ENCODE measurements around the gene LEF1.

LEF1 gene

GRCh38 chr4:108174856-108175255 lies 6.1 kb upstream of the LEF1 start:
- no peak for DNase-seq

DNA sequence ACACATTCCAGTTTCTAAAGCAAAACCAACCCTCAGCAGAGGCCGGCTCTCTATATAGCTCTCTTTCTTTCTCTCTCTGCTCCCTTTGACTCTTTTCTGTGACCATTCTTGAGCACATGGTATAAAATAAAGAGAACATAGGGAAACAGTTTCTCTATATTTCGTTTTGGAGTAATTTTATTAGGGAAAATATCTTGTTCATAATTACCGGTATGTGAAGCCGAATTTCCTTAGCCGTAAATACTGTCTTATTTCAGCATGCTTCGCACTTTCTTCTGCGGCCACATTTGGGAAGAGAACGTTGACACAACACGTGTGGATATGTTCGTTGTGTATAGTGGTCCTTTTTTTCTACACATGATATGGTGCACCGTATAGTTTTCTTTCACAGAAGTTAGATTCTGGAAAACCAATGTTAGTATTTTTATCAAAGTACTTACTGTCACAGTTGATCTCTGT lies 4.9 kb upstream of the LEF1 start:
- no peak for DNase-seq

DNA sequence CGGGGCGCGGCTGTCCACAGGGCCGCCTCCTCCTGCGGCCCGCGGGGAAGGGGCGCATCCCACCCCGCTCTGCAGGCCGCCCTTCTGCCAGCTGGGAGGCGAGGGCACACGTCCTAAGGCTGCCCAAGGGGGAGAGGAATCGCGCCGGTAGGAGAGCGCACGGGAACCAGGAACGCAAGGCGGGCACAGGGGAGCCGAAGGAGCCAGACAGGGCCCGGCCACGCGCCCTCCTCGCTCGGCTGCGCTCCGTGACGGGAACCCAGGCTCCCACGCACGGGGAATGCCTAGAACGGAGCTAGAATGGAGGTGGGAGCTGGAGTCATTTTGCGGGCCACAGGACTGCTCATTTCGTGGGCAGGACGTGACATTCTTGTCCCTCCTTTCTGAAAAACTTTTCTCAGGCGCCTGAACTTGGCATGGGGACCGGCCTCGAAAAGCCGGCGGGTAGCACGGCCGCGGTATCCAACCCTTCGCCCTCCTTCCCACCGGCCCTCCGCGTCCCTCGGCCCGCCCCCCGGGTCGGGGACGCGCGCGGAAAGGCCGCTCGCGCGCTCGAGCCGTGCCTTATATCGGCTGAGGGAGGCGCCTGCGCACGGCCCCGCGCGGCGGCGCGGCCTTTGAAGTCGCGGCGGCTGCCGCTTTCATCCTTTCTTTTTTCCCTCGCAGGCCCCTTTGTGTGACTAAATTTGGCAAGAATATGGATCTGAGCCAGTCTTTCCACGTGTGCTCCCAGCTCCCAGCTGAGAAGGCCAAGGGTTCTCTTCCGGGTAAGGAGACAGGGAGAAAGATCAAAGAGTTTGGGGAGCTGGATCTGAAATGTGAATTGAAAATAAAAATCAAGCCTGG lies 4.2 kb upstream of the LEF1 start:
- peak; percentile 50 for DNase-seq

- DNase-seq = peak; percentile 23
Measured at GRCh38 chr4:108172231-108172752, 3.6 kb upstream of the LEF1 start.

DNA sequence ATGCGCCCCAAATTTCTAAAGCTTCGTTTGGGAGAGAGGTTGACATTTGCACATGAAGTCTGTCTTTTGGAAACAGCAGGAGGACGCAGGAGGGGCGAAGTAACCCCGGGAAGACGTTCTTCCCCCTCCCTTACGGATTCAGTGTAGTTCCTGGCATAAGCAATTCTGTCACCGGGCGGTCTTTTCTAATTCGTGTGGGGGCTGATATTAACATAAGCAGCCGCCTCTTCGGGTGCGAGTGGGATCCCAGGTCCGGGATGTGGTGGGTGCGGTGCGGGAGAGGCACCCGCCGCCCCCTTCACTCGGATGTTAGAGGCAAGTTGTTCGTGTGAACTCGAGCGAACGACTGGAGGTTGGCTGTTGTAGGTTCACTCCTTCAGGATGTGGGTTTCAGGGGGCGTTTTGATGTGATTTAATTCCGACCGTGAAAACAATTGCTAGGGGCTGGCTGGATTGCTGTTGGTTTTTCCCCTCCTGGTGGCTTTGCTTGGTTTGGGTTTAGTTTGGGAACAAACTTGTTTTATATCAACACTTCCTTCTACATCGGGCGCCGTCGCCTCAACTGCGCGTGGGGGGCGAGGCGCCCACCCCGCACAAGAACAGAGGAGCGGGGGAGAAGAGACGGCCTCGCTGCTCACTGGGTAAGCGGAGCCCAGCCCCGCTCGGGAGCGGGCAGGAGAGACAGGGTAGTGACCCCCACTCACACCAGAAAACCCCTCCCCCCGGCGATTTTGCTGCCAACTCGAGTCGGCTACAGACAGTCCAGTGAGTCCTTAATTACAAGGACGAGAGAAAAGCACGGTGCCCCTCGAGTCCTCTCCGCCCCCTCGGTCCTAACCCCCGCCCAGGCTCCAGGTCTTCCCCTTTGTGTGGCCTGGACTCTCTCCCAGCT lies 2.9 kb upstream of the LEF1 start:
- no peak for DNase-seq

GRCh38 chr4:108170631-108171338 lies 2.1 kb upstream of the LEF1 start:
- DNase-seq = no peak

DNA sequence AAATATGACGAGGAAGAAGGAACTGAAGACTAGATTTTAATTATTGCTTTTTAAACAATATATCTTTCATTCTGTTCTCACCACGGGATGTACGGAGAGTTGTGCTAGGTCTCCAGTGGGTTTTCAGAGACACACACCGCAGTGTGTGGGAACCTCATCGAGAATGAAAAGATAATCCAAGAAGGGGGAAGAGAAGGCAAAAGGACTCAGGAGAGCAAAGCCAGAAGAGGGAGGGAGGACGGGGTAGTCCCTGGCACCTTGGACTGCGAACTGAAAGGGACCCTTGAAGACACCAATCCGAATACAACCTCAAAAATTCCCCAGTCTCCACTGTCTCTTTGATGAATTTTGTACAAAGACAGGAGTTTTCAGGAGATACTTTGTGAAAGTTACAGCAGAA lies 932 bp upstream of the LEF1 start:
- DNase-seq = no peak

DNA sequence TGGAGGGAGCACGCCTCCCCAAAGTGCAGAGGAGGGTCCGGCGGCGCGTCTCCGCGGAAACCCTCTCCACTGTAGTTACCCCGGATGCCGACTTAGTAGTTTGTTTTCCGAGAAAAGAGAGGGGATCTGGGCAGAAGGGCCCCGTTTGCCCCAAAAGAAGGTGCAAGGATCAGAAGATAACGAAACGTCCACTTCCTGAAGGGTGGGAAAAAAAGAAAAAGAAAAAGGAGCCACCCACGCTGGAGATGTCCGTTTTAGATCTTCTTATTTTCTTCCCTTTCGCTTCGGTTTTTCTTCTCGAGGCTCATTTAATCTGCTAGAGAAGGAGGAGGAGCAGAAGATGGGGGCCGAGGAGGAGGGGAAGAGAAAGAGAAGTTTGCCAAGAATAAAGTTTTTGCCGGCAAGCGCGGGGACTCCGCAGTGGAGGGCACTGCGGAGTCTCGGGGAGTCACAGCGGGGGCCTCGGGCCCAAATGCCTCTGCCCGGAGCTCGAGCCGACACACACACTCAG lies 517 bp downstream of the LEF1 start:
- peak; percentile 18 for DNase-seq

DNA sequence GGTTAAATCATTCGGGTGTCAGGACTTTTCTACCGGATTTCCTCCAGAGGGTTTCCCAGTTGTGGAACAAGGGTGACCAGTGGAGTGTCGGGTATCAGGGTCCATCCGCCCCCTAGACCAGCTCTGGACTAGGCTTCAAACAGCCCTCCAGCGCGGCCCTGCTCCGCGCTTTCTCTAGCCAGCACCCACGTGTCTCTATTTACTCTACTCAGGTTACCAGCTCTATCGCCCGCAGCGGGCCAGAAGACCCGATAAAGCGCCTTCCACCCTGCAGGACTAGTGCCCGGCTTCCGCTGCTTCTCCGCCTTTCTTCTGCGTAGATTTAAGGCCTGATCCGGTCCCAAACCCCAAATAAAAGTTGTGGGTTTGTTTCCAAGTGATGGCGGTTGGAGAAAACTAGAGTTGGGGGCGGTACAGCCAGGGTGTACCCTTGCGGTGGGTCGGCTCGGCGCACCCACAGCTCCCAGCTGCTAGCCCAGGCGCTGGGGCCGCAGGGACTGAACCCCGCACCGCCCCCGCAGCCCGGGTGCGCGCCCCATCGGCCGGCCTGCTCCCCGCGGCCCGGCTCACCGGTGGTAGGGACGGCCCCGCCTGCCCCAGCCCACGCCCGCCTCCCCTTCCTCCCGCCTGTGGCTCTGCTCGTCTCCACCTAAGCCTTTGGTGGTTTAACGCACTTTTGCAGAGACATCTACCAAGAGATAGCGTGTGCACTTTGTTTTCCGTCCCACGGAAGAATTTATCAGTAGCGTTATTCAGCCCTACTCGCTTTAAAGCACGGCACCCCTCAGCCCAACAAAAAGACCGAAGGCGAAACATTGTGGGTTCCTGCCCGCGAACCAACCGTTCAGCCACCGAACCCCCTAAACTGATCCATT lies 2.1 kb downstream of the LEF1 start:
- no peak for DNase-seq

DNA sequence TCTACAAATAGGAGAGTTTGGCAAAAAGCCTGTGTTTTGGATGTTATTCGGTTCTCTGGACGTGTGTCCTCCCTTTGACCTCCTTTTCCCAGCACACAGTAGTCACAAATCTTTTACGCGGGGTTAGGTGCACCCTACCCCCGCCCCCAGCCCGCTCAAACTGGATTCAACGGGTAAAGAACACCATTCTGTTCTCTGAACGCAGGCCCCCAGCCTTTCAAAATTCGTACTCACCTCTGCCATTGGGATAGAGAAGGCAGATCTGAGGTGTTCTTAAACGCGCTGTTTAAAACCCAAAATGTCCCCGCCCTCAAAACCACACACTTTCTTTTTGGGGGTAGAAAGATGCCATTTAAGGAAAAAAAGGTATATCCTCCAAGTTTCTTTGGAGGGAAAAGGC lies 2.7 kb downstream of the LEF1 start:
- DNase-seq = no peak

GRCh38 chr4:108165586-108165985 lies 3.1 kb downstream of the LEF1 start:
- no peak for DNase-seq

DNA sequence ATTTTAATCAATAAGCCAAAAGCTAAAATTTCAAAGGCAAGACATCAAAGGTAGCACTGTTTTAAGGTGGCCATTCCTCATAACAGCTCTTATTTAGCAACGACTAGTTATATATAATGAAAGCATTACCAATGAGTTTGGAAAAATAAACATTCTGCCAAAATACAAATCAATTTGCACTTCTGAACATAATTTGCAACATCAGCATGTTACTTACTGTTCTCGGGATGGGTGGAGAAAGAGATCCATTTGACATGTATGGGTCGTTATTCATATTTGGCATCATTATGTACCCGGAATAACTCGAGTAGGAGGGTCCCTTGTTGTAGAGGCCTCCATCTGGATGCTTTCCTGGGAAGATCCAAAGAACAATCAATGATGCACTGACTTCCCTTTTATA lies 5.4 kb downstream of the LEF1 start:
- DNase-seq = no peak

DNA sequence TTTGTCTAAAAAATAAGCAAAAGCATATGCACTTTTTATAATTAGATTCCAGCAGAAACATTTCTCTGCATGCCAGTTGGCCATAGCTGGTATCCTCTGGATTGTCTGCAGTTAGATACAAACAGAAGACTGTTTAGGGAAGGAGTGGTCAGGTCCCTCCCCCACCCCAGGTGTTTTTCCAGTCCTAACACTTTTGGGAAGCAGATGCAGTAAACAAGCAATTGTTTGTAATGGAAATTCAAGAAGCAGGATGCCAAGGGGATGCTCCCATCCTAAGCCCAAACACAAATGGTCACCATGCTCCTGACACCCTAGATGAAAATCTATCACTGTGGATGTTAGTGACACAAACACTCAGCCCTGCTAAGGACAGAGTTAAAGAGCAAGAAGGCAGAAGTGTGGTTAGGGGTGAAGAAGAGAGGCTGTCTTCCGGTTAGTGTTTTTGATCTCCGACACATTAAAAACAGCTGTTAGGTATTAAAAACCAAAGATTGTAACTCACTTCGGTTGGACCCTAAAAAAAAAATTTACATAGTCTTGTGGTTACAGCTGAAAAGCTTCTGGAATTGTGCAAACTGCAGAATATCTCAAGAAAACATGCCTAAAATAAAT lies 7.9 kb downstream of the LEF1 start:
- DNase-seq = no peak

DNA sequence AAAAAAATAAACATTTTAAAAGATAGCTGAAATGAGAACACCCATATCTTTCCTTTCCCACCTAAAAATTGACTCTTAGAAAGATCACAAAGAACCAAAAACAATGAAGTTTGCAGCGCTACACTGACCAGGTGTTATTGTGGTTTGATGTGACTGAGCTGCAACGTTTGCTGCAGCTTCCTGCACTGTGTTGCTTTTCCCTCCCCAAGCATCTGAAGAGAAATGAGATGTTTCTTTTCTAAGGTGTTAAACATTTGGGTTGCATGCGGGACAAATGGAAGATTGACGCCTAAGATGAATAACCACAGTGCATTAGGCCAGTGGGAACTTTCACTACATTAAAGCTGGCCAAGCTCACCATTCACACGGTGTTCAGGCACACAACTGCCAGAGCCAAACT lies 8.9 kb downstream of the LEF1 start:
- no peak for DNase-seq

- no peak for DNase-seq
Measured at GRCh38 chr4:108157655-108158054, 11.1 kb downstream of the LEF1 start.

GRCh38 chr4:108156391-108156790 lies 12.3 kb downstream of the LEF1 start:
- no peak for DNase-seq

- DNase-seq = peak; percentile 22
Measured at GRCh38 chr4:108155373-108155772, 13.4 kb downstream of the LEF1 start.

GRCh38 chr4:108152980-108153379 lies 15.8 kb downstream of the LEF1 start:
- no peak for DNase-seq

GRCh38 chr4:108149588-108150380 lies 18.9 kb downstream of the LEF1 start:
- peak; percentile 88 for DNase-seq

GRCh38 chr4:108148316-108148715 lies 20.4 kb downstream of the LEF1 start:
- no peak for DNase-seq
